ENCODE data around the gene ZFYVE16. TPM values are rescaled to one million over a fixed set of nuclear protein-coding genes. Genes with fewer than 3 reads are reported as not detected.

Gene ZFYVE16
- polyA plus RNA-seq, 1 donor from 2014 or later = 75.8 TPM

- H3F3A ChIP-seq (ENCODE audit: insufficient read depth, low read length, poor library complexity, severe bottlenecking) = peaks cover 10% of the 10 kb centered on the region
- H3K36me3 ChIP-seq (ENCODE audit: insufficient read depth, low read length) = no peaks in the 10 kb centered on the region
- no peaks in the 10 kb centered on the region for H4K20me1 ChIP-seq (ENCODE audit: insufficient read depth)
- peak overlapping the region; percentile 88 for H3K4me3 ChIP-seq (ENCODE audit: low read length)
- peak overlapping the region; percentile 77 for H2AFZ ChIP-seq (ENCODE audit: low read depth, low read length)
- H3K9me2 ChIP-seq (ENCODE audit: insufficient read depth, low read length) = no peaks in the 10 kb centered on the region
- H3K9me3 ChIP-seq (ENCODE audit: low read length) = no peaks in the 10 kb centered on the region
- no peak for TF ChIP-seq TAF1 (IDR thresholded peaks at IDR 0.05; ENCODE audit: low read depth)
- TF ChIP-seq EZH2 (IDR thresholded peaks at IDR 0.05; ENCODE audit: borderline replicate concordance, insufficient read depth, low read length, poor library complexity, severe bottlenecking) = no peak
- TF ChIP-seq SMC3 (conservative IDR thresholded peaks at IDR 0.05; ENCODE audit: poor library complexity) = no peak
- no peak for TF ChIP-seq RAD21 (conservative IDR thresholded peaks at IDR 0.05)
- TF ChIP-seq EP300 (conservative IDR thresholded peaks at IDR 0.05; ENCODE audit: poor library complexity, severe bottlenecking) = no peak
- TF ChIP-seq CTCF (IDR thresholded peaks at IDR 0.05; ENCODE audit: poor library complexity, severe bottlenecking) = no peak
- no peak for TF ChIP-seq POLR2AphosphoS5 (IDR thresholded peaks at IDR 0.05)
- TF ChIP-seq MXI1 (conservative IDR thresholded peaks at IDR 0.05; ENCODE audit: poor library complexity, severe bottlenecking) = no peak
- no peak for TF ChIP-seq REST (IDR thresholded peaks at IDR 0.05; ENCODE audit: borderline replicate concordance)
- no peaks in the 10 kb centered on the region for H3K79me2 ChIP-seq (replicated peaks; ENCODE audit: insufficient read depth, low read length)
- H3K4me2 ChIP-seq (ENCODE audit: low read length) = no peak overlapping the region
- H3K27ac ChIP-seq (ENCODE audit: low read length) = peak overlapping the region; percentile 74
- peaks cover 3% of the 10 kb centered on the region for H3K27me3 ChIP-seq (ENCODE audit: insufficient read depth, low read depth, low read length)
- peak overlapping the region; percentile 72 for H3K9ac ChIP-seq (ENCODE audit: low read length)
These were observed 79.6 kb downstream of the ZFYVE16 start for GRCh38 chr5:80487444-80487828.

GRCh38 chr5:80487829-80488721, 80.2 kb downstream of the ZFYVE16 start, which contains the start of gene FAM151B:
Gene FAM151B, plus strand, starts transcription at chr5:80488100. Its CDS starts 24 bp downstream, at chr5:80488124.
- Histone ChIP-seq H3K79me2 (replicated peaks; ENCODE audit: insufficient read depth, low read length) (no peaks in the 10 kb centered on the region), H4K20me1 (ENCODE audit: insufficient read depth) (no peaks in the 10 kb centered on the region), H3K27ac (ENCODE audit: low read length) (peak within 1 kb of the TSS; percentile 74), H3K9me2 (ENCODE audit: insufficient read depth, low read length) (no peaks in the 10 kb centered on the region), H3K27me3 (ENCODE audit: insufficient read depth, low read depth, low read length) (peaks cover 3% of the 10 kb centered on the region), H2AFZ (ENCODE audit: low read depth, low read length) (peak within 1 kb of the TSS; percentile 77), H3K9ac (ENCODE audit: low read length) (peak within 1 kb of the TSS; percentile 72), H3K36me3 (ENCODE audit: insufficient read depth, low read length) (no peaks in the 10 kb centered on the region), H3K9me3 (ENCODE audit: low read length) (no peaks in the 10 kb centered on the region), H3K4me3 (ENCODE audit: low read length) (peak within 1 kb of the TSS; percentile 88), H3F3A (ENCODE audit: insufficient read depth, low read length, poor library complexity, severe bottlenecking) (peaks cover 10% of the 10 kb centered on the region), H3K4me2 (ENCODE audit: low read length) (peak within 1 kb of the TSS; percentile 17)
- TF ChIP-seq RAD21 (conservative IDR thresholded peaks at IDR 0.05) (peak; percentile 52), POLR2AphosphoS5 (IDR thresholded peaks at IDR 0.05) (peak; percentile 25), CTCF (IDR thresholded peaks at IDR 0.05; ENCODE audit: poor library complexity, severe bottlenecking) (no peak), REST (IDR thresholded peaks at IDR 0.05; ENCODE audit: borderline replicate concordance) (peak; percentile 27), SMC3 (conservative IDR thresholded peaks at IDR 0.05; ENCODE audit: poor library complexity) (peak; percentile 61), TAF1 (IDR thresholded peaks at IDR 0.05; ENCODE audit: low read depth) (peak; percentile 75), EZH2 (IDR thresholded peaks at IDR 0.05; ENCODE audit: borderline replicate concordance, insufficient read depth, low read length, poor library complexity, severe bottlenecking) (no peak), EP300 (conservative IDR thresholded peaks at IDR 0.05; ENCODE audit: poor library complexity, severe bottlenecking) (no peak), MXI1 (conservative IDR thresholded peaks at IDR 0.05; ENCODE audit: poor library complexity, severe bottlenecking) (peak; percentile 88)
